ENCODE results near the gene MEG3. TPM values are rescaled to one million over a fixed set of nuclear protein-coding genes. Genes with fewer than 3 reads are reported as not detected.

The MEG3 gene
- total RNA-seq, 1 experiment from 2014 or later: not detected

- peaks cover 32% of the 10 kb centered on the region for H3K27me3 ChIP-seq (ENCODE audit: insufficient read depth, low read depth)
- H2AFZ ChIP-seq: no peak overlapping the region
- H3K79me2 ChIP-seq (ENCODE audit: low read depth): no peaks in the 10 kb centered on the region
- no peak overlapping the region for H3K4me2 ChIP-seq
- ChIA-PET POLR2A (ENCODE audit: unreplicated experiment) (no interaction called here), CTCF (no interaction called here)
- H4K20me1 ChIP-seq (ENCODE audit: insufficient read depth): no peaks in the 10 kb centered on the region
- intact Hi-C loops (cut with micrococcal nuclease; ENCODE audit: unreplicated experiment): no loop called here
- H3K36me3 ChIP-seq (ENCODE audit: low read depth): no peaks in the 10 kb centered on the region
- DNase-seq: no peak
- no peaks in the 10 kb centered on the region for H3K9me3 ChIP-seq (ENCODE audit: insufficient read depth, low read depth)
- no TSS peak for BruUV-seq (replicated peaks)
- TF ChIP-seq CTCF (conservative IDR thresholded peaks at IDR 0.05) (no peak), EZH2 (IDR thresholded peaks at IDR 0.05; ENCODE audit: low read depth) (no peak)
- H3K4me1 ChIP-seq (replicated peaks; ENCODE audit: insufficient read depth): no peaks in the 10 kb centered on the region
- no peaks in the 10 kb centered on the region for H3K9me2 ChIP-seq (ENCODE audit: insufficient read depth)
- no peak overlapping the region for H3K4me3 ChIP-seq
- no peak overlapping the region for H3K27ac ChIP-seq
- no peaks in the 10 kb centered on the region for H3F3A ChIP-seq (ENCODE audit: insufficient read depth, low read depth)
Observed at GRCh38 chr14:100827101-100828021, 1.4 kb downstream of the MEG3 start.

DNA sequence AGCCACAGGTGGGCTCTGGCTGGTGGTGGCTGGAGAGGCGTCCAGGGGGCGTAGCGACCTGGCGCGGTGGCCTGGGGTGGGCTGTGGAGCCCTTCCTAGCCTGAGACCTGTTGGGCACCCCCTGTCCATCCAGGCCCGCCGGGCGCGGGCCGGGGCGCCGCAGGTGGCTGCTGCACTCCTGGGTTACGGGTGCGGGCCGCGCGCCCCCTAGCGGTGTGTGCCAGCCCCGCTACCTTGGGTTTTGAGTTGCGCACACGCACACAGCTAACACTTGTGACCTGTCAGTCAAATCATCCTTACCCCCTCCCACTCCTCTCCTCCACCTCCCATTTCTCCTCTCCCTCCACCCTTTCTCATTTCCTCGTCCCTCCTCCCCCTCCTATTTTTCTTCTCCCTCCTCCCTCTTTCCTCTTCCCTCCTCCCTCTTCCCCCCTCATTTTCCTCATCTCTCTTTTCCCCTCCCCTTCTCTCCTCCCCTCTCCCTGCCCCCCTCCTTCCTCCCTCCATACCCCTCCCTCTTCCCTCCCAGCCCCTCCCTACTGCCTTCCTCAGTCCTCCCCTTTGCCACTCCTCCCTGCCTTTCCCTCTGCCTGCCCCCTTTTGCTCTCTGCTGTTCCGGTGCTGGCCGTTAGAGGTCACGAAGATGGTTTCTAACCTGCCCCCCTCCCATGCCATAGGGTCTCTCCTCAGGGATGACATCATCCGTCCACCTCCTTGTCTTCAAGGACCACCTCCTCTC is 2.3 kb downstream of the MEG3 start:
- no peak for TF ChIP-seq CTCF (conservative IDR thresholded peaks at IDR 0.05)
- no peak for TF ChIP-seq EZH2 (IDR thresholded peaks at IDR 0.05; ENCODE audit: low read depth)
- DNase-seq: no peak
- intact Hi-C loops (cut with micrococcal nuclease; ENCODE audit: unreplicated experiment): no loop called here
- H3K79me2 ChIP-seq (ENCODE audit: low read depth): no peaks in the 10 kb centered on the region
- H3K9me3 ChIP-seq (ENCODE audit: insufficient read depth, low read depth): no peaks in the 10 kb centered on the region
- H4K20me1 ChIP-seq (ENCODE audit: insufficient read depth): no peaks in the 10 kb centered on the region
- H3K4me2 ChIP-seq: no peak overlapping the region
- H2AFZ ChIP-seq: no peak overlapping the region
- H3K4me3 ChIP-seq: no peak overlapping the region
- H3K27ac ChIP-seq: no peak overlapping the region
- no peaks in the 10 kb centered on the region for H3K36me3 ChIP-seq (ENCODE audit: low read depth)
- no peaks in the 10 kb centered on the region for H3K9me2 ChIP-seq (ENCODE audit: insufficient read depth)
- POLR2A ChIA-PET (ENCODE audit: unreplicated experiment): no interaction called here
- BruUV-seq (replicated peaks): no TSS peak
- peaks cover 32% of the 10 kb centered on the region for H3K27me3 ChIP-seq (ENCODE audit: insufficient read depth, low read depth)
- H3K4me1 ChIP-seq (replicated peaks; ENCODE audit: insufficient read depth): no peaks in the 10 kb centered on the region
- CTCF ChIA-PET: no interaction called here
- no peaks in the 10 kb centered on the region for H3F3A ChIP-seq (ENCODE audit: insufficient read depth, low read depth)

GRCh38 chr14:100830681-100831080 is 4.8 kb downstream of the MEG3 start:
- H3K79me2 ChIP-seq (ENCODE audit: low read depth): no peaks in the 10 kb centered on the region
- no peak for DNase-seq
- H3K36me3 ChIP-seq (ENCODE audit: low read depth): no peaks in the 10 kb centered on the region
- no peak for TF ChIP-seq CTCF (conservative IDR thresholded peaks at IDR 0.05)
- TF ChIP-seq EZH2 (IDR thresholded peaks at IDR 0.05; ENCODE audit: low read depth): no peak
- no peaks in the 10 kb centered on the region for H4K20me1 ChIP-seq (ENCODE audit: insufficient read depth)
- peaks cover 56% of the 10 kb centered on the region for H3K27me3 ChIP-seq (ENCODE audit: insufficient read depth, low read depth)
- no peaks in the 10 kb centered on the region for H3K4me1 ChIP-seq (replicated peaks; ENCODE audit: insufficient read depth)
- no peaks in the 10 kb centered on the region for H3F3A ChIP-seq (ENCODE audit: insufficient read depth, low read depth)
- intact Hi-C loops (cut with micrococcal nuclease; ENCODE audit: unreplicated experiment): no loop called here
- H3K9me3 ChIP-seq (ENCODE audit: insufficient read depth, low read depth): no peaks in the 10 kb centered on the region
- no peak overlapping the region for H3K4me2 ChIP-seq
- CTCF ChIA-PET: no interaction called here
- H3K9me2 ChIP-seq (ENCODE audit: insufficient read depth): no peaks in the 10 kb centered on the region
- POLR2A ChIA-PET (ENCODE audit: unreplicated experiment): no interaction called here
- no peak overlapping the region for H3K27ac ChIP-seq
- no peak overlapping the region for H3K4me3 ChIP-seq
- H2AFZ ChIP-seq: no peak overlapping the region
- no TSS peak for BruUV-seq (replicated peaks)

Data from PC-9 (cell line).